ENCODE results near the gene TRAIP.
"Not testable (repeated sequence)": the region's sequence is repeated elsewhere in the genome, so short reads cannot be mapped to it uniquely, and the experiment has no call there.

The TRAIP gene

DNA sequence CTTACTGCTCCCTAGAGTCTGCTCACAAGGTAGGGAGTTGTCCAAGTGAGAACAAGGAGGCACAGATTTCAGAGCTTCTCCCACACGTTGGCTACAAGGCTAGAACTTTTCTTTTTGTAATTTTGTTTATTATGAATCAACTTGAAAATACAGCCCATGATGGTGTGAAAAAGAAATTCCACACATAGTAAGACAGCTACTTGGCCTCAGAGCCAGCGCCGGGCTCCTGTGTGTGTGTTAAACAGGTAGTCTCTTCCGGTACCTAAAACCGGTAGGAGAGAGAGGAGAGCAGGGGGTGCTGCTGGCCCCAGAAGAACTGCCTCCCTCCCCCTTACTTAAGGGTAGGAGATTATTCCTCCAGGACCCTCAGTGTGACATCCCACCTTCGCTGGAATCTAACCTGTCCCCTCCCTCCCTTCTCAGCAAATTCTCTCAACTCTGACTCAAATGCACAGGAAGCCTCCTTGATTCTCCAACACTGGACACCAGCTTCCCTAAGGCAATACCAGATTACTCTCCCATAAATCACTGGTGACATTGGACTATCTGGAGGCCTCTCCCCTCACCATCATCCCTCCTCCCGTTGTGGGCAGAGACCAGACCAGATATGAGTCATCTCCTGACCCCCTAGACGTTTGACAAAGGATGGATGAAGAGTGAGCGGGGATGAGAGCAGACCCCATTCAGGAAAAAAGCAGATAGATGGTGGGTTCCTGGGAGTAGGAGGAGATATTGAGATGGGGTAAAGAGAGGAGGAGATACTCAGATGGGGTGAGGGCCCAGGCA, 65.5 kb downstream of the TRAIP start:
- DNase-seq, result no peak

DNA sequence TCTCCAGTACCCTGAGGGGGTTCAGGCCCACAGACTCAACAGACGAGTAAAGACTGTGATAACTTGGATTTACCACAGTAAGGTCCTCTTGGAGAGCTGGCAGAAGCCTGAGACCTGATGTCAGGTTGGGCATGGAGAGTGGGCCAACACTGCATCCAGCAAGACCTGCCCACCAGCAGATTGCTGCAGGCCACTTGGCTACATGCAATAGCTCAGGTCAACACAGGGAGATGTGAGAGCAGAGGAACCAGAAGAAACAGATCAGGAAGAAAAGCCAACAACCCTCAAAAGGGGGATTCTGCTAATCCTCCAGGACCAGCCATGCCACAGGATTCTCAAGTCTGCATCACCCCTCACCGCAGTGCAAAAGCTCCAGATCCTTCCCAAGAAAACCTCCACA, 68.3 kb downstream of the TRAIP start:
- no peak for DNase-seq

DNA sequence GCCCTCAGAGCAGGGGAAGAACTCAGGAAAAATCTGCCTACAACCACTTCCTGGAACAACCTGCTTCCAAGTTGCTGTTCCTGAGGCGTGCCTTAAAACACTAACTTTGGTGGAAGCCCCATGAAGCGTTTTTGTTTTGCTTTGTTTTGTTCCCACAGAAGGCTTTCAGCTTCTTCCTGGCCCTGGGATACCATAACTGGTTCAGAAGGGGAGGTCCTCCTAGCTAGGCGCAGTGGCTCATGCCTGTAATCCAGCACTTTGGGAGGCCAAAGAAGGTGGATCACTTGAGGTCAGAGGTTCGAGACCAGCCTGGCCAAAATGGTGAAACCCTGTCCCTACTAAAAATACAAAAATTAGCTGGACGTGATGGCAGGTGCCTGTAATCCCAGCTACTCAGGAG, 68.8 kb downstream of the TRAIP start:
- DNase-seq, result no peak

DNA sequence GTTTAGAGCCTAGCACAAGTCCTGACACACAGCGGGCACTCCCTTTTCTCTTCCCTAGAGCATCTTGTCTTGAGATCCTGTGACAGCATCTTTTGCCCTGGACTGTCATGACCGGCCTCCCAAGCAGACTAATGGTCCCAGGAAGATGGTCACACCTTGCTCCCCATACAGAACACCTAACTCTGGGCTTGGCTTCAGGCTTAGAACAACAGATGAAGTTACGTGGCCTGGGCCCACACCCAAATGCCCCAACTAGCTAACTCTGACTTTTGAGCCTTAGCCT, 69.2 kb downstream of the TRAIP start:
- no peak for DNase-seq

GRCh38 chr3:49786357-49787181, 69.8 kb downstream of the TRAIP start, which contains the start of gene IP6K1:
TSS of gene IP6K1 (minus strand) at chr3:49786542. CDS start at chr3:49748040, 38,502 bp downstream.
- peak; percentile 96 to 97 for DNase-seq

DNA sequence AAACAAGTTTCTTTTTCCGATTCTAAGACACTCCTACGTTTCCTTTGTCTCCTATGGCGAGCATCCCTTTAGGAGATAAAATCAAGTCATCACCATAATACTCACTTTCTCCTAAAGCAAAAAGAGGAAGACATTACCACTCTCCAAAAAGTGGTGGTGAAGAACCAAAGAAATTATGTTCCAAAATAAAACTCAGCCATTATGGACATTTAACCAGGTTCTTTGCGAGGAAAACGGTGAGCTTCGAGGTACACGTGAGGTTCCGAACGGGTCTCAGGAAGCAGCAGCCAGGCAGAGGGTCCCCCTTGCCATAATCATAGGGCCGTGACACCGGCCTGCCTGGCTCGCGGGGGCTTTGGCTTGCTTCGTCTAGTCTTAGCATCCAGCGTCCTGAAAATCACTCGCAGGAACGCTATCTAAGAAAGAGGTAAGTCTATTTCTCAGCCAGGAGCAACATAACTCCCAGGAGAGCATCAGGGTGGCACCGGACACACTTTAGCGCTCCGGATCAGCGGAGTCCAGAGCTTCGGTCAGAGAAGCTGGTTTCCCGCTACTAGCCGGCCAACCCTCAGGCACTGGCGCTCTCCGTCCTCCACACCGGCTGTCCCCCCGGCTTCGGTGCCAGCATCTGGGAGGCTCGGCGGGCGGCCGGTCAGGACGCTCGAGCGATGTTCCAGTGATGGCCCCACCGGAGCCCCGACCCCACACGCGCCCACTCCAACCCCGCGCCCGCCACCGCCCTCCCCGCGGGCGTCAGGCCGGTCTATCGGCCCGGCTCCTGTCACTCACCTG, 70.6 kb downstream of the TRAIP start:
- DNase-seq, result no peak

GRCh38 chr3:49782277-49782676, 74.1 kb downstream of the TRAIP start:
- not testable (repeated sequence) for DNase-seq

DNA sequence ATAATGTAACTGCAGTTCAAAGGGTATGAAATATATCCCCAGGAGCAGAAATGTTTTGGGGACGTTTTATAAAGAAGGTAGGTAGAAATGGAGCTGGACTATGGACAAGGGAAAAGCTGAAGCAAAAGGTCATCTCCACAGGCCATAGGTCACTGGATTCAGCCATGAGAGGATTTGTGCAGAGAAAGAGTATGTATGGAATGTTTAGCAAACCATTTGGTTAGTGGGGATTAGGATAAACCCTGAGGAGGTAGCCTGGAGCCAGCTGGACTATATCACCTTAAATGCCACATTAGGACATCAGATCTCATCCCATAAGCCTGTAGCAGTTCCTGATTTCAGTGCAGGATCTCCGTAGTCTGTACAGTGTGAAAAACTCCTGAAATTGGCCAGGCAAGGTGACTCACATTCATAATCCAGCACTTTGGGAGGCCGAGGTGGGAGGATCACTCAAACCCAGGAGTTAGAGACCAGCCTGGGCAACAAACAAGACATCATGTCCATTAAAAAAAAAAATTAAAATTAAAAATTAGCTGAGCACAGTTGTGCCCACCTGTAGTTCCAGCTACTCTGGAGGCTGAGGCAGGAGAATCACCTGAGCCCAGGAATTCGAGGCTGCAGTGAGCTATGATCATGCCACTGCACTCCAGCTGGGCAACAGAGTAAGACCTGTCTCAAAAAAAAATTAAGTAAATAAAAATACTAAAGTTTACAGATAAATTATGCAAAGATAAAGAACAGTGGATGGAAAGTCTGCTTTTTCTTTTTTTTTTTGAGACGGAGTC, 74.8 kb downstream of the TRAIP start:
- DNase-seq, result no peak

DNA sequence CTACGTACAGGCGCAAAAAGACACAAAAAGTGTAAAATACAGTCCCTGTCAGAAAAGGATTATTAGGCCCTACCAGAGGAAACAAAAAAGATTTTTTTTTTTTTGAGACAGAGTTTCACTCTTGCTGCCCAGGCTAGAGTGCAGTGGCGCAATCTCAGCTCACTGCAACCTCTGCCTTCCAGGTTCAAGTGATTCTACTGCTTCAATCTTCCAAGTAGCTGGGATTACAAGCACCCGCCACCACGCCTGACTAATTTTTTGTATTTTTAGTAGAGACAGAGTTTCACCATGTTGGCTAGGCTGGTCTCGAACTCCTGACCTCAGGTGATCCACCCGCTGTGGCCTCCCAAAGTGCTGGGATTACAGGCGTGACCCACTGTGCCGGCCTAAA, 75.4 kb downstream of the TRAIP start:
- not testable (repeated sequence) for DNase-seq

DNA sequence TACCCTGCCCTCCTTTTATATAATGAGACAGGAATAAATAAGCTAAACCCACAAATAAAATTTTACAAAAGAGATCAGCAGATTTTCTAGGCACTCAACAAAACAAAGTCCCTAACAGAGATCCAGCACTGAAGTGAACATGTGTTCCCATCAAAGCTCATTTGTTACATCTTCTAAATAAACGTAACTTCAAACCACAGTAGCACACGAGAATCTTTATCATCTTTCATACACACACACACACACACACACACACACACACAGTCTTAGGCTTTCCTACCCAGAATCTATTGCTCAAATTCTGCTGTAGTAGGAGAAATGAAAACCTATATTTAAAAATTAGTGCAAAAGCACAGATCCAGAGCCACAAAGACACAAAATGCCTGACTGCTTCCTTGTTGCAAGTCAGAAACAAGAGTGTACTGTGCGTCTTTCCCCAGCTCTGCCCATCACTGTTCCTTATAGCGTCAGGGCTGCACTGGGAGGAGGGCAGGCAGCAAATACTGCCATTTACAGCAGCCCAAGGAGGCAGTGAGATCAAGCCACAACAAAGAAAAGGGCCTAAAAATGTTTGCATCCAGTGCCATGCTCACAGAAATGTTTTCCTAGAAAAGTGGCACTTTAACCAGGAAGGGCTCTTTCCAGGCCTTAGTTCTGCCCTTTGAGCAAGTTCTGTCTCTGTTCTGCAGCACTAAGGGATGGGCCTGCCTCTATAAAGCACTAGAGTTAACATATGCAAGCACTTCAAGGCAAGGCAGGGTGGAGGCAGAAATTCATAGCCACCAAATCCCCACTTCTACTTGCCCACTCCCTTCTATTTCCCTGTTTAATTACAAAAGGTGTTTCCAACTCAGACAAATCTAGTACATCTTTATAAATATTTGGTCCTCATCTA, 76.0 kb downstream of the TRAIP start:
- DNase-seq, result no peak

DNA sequence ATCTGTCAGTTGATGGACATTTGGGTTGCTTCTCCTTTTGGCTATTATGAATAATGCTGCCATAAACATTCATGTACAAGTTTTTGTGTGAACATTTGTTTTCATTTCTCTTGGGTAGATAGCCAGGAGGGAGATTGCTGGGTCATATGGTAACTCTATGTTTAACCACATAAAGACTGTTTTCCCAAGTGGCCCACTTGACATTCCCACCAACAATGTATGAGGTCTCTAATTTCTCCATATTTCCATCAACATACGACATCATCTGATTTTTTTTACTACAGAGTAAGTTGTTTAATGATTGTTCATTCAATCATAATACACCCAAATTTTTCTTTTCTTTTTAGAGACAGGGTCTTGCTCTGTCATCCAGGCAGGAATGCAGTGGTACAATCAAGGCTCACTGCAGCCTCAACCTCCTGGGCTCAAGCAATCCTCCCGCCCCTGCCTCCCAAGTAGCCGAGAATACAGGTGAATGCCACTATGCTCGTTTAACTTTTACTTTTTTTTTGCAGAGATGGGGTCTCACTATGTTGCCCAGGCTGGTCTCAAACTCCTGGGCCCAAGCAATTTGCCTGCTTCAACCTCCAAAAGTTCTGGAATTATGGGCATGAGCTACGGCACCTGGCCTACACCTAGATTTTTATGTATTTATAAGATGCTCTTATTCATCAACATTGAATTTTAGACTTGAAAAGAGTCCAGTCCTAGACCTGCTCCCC, 76.8 kb downstream of the TRAIP start:
- DNase-seq, result no peak
